Glomerular visceral epithelial cell (primary cell): ENCODE results near the gene LRFN3.
A peak's percentile ranks its signal among the peaks of the same experiment; 100 is the strongest.
"Not testable (repeated sequence)": the region's sequence is repeated elsewhere in the genome, so short reads cannot be mapped to it uniquely, and the experiment has no call there.

Source experiments
- DNase-seq: peaks from one replicate; pipeline ENCODE4 v3.0.0-alpha.2; 2016; ENCODE audit errors: extremely low spot score

LRFN3 gene

DNA sequence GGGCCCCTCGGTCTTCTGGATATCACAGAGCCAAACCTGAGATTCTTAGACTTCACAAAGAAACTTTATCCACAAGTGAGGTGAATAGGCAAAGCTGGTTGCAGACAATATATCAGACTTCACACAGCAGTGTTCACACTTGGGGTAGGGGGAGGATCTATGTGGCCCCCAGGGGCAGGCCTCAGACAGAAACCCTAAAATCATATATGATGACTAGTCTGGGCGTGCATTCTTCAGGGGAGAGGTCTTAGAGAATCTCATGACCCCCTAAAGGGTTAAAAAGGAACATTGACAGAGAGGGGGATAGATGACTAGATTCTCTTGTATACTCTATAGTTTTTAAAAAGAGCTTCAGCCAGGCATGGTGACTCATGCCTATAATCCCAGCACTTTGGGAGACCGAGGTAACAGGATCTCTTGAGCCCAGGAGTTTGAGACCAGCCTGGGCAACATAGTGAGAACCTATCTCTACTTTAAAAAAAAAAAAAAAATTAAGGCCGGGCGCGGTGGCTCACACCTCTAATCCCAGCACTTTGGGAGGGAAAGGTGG lies 30.9 kb upstream of the LRFN3 start:
- no peak for DNase-seq

- no peak for DNase-seq
Measured at GRCh38 chr19:35907377-35907745, 28.8 kb upstream of the LRFN3 start.

- no peak for DNase-seq
Measured at GRCh38 chr19:35908010-35908441, 28.1 kb upstream of the LRFN3 start, which contains the start of gene TYROBP. TSS of gene TYROBP (minus strand) at chr19:35908295. CDS start at chr19:35908228, 67 bp downstream.

GRCh38 chr19:35908973-35909683 lies 27.0 kb upstream of the LRFN3 start:
- DNase-seq: no peak

- no peak for DNase-seq
Measured at GRCh38 chr19:35909684-35910035, 26.5 kb upstream of the LRFN3 start.

GRCh38 chr19:35910355-35910754 lies 25.8 kb upstream of the LRFN3 start:
- not testable (repeated sequence) for DNase-seq

DNA sequence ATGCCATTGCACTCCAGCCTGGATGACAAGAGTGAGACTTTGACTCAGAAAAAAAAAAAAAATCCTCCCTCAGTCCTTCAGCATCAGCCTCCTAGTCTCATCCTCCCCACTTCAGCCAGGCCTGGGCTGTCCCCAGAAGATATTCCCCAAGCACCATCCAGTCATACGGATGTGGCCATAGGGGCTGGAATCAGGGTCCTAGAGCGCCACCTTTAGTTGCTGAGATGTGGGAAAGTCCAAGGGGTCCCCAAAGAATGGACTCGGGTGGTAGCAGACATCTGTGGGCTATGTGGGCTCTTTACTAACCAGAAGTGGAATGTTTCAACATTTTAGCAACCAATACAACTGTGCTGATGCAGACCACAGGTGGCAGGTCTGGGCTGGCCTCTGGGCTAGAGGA lies 25.0 kb upstream of the LRFN3 start:
- no peak for DNase-seq

GRCh38 chr19:35911790-35912189 lies 24.4 kb upstream of the LRFN3 start:
- DNase-seq: peak; percentile 74

DNA sequence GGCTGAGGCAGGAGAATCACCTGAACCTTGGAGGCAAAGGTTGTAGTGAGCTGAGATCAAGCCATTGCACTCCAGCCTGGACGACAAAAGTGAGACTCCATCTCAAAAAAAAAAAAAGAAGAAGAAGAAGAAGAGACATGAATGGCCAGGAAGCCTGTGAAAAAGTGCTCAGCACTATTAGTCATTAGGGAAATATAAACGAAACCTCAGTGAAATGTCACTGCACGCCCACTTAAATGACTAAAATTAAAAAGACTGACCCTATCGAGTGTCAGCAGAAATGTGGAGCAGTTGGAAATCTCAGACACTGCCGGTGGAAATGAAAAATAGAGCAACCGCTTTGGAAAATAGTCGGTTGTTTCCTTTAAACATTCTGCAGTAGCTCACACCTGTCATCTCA lies 22.6 kb upstream of the LRFN3 start:
- no peak for DNase-seq

DNA sequence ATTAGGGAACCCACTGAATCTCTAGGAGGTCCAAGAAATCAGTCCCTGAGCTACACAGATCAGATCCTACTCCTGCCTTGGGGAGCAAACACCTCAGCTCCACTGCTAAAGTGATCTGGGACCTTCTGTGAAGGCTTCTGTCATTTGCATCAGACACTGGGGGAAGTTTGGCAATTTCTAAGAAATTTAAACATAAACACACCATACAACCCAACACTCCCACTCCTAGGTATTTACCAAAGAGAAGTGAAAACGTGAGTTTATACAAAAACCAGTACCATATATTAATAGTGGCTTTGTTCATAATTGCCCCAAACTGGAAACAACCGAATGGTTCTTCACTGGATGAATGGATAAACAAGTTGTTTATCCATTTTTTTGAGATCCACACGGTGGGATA lies 20.7 kb upstream of the LRFN3 start:
- no peak for DNase-seq

- DNase-seq: no peak
Measured at GRCh38 chr19:35919306-35919705, 16.9 kb upstream of the LRFN3 start.

- no peak for DNase-seq
Measured at GRCh38 chr19:35921012-35921411, 15.2 kb upstream of the LRFN3 start.

- DNase-seq: no peak
Measured at GRCh38 chr19:35925501-35925900, 10.7 kb upstream of the LRFN3 start.

GRCh38 chr19:35928507-35928906 lies 7.7 kb upstream of the LRFN3 start:
- no peak for DNase-seq

- no peak for DNase-seq
Measured at GRCh38 chr19:35929876-35930275, 6.3 kb upstream of the LRFN3 start.

- peak; percentile 100 for DNase-seq
Measured at GRCh38 chr19:35931161-35931873, 4.9 kb upstream of the LRFN3 start.

- DNase-seq: no peak
Measured at GRCh38 chr19:35931874-35932202, 4.3 kb upstream of the LRFN3 start.

GRCh38 chr19:35932291-35932936 lies 3.8 kb upstream of the LRFN3 start:
- no peak for DNase-seq

DNA sequence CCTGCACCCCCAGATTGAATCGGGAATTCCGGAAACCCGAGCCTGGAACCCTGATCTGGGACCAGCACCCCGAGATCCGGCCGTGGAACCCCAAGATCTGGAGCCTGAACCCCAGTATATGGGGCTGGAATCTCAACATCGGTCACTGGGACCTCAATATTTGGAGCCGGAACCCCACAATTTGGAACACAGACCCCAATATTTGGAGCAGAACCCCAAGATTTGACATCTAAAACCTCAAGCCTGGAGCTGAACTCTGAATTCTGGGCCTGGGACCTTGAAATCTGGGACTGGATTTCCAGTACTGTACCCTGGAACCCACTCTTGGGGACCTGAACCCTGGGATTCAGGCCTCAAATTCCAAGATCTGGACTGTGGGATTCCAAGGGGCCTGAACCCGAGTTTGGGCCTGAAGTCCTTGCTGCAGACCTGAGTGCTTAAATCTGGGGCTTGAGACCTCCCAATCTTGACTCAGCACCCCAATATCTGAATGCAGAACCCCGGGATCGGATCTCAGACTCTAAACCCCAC lies 629 bp downstream of the LRFN3 start:
- no peak for DNase-seq

GRCh38 chr19:35937345-35938281 lies 1.4 kb downstream of the LRFN3 start:
- no peak for DNase-seq
